ENCODE data around the gene HAX1. TPM values are rescaled to one million over a fixed set of nuclear protein-coding genes. Genes with fewer than 3 reads are reported as not detected.
"Not testable (repeated sequence)": the region's sequence is repeated elsewhere in the genome, so short reads cannot be mapped to it uniquely, and the experiment has no call there.

The HAX1 gene
- total and polyA plus RNA-seq, 2 donors (not counting 1 experiment from before 2014, with no cell fraction given): 89.9 to 152 TPM

- Histone ChIP-seq H3K27me3 (ENCODE audit: control insufficient read depth, insufficient read depth, low read length) (no peaks in the 10 kb centered on the region), H3K4me1 (ENCODE audit: control insufficient read depth, extremely low read depth, insufficient read depth, low read length) (no peaks in the 10 kb centered on the region), H2AFZ (ENCODE audit: low read length) (no peak overlapping the region), H3K9me3 (ENCODE audit: control insufficient read depth, insufficient read depth, low read depth, low read length) (no peaks in the 10 kb centered on the region), H4K20me1 (ENCODE audit: control insufficient read depth, extremely low read depth, insufficient read depth, low read length) (no peaks in the 10 kb centered on the region), H3K79me2 (ENCODE audit: control insufficient read depth, insufficient read depth, low read length) (no peaks in the 10 kb centered on the region), H3K4me3 (replicated peaks in 1 of 4; ENCODE audit: control extremely low read depth in 1 of 4, insufficient read depth in 1 of 4, low read depth in 3 of 4, low read length in 4 of 4) (no peak overlapping the region), H3K4me2 (ENCODE audit: extremely low read depth, insufficient read depth, low read length) (no peak overlapping the region), H3K36me3 (ENCODE audit: control insufficient read depth, insufficient read depth, low read length) (no peaks in the 10 kb centered on the region), H3K9ac (ENCODE audit: insufficient read depth, low read length) (no peak overlapping the region), H3K27ac (ENCODE audit: insufficient read depth, low read length) (no peak overlapping the region)
- no peak for DNase-seq (ENCODE audit: low read depth in 2 of 2)
- no peak for TF ChIP-seq CTCF (conservative IDR thresholded peaks at IDR 0.05 in 1 of 2, IDR thresholded peaks at IDR 0.05 in 1 of 2; ENCODE audit: low read depth in 1 of 2, low read length in 2 of 2)
- TF ChIP-seq EZH2 (IDR thresholded peaks at IDR 0.05; ENCODE audit: low read length, missing control alignments): no peak
Observed at GRCh38 chr1:154301582-154301981, 29.2 kb downstream of the HAX1 start.

- TF ChIP-seq EZH2 (IDR thresholded peaks at IDR 0.05; ENCODE audit: low read length, missing control alignments): no peak
- no peak for TF ChIP-seq CTCF (conservative IDR thresholded peaks at IDR 0.05 in 1 of 2, IDR thresholded peaks at IDR 0.05 in 1 of 2; ENCODE audit: low read depth in 1 of 2, low read length in 2 of 2)
- Histone ChIP-seq H3K27ac (ENCODE audit: insufficient read depth, low read length) (no peak overlapping the region), H3K4me2 (ENCODE audit: extremely low read depth, insufficient read depth, low read length) (no peak overlapping the region)
Observed at GRCh38 chr1:154304664-154305337, 32.4 kb downstream of the HAX1 start.

GRCh38 chr1:154306151-154306550 lies 33.7 kb downstream of the HAX1 start:
- no peaks in the 10 kb centered on the region for H3K36me3 ChIP-seq (ENCODE audit: control insufficient read depth, insufficient read depth, low read length)
- no peak overlapping the region for H3K4me3 ChIP-seq (replicated peaks in 1 of 4; ENCODE audit: control extremely low read depth in 1 of 4, insufficient read depth in 1 of 4, low read depth in 3 of 4, low read length in 4 of 4)
- H3K9ac ChIP-seq (ENCODE audit: insufficient read depth, low read length): no peak overlapping the region
- no peak overlapping the region for H2AFZ ChIP-seq (ENCODE audit: low read length)
- no peak overlapping the region for H3K27ac ChIP-seq (ENCODE audit: insufficient read depth, low read length)
- H3K4me1 ChIP-seq (ENCODE audit: control insufficient read depth, extremely low read depth, insufficient read depth, low read length): no peaks in the 10 kb centered on the region
- no peaks in the 10 kb centered on the region for H4K20me1 ChIP-seq (ENCODE audit: control insufficient read depth, extremely low read depth, insufficient read depth, low read length)
- H3K4me2 ChIP-seq (ENCODE audit: extremely low read depth, insufficient read depth, low read length): no peak overlapping the region
- H3K27me3 ChIP-seq (ENCODE audit: control insufficient read depth, insufficient read depth, low read length): no peaks in the 10 kb centered on the region
- DNase-seq (ENCODE audit: low read depth in 2 of 2): peak in 1 of 2 donors; percentile 71
- TF ChIP-seq EZH2 (IDR thresholded peaks at IDR 0.05; ENCODE audit: low read length, missing control alignments): no peak
- no peak for TF ChIP-seq CTCF (conservative IDR thresholded peaks at IDR 0.05 in 1 of 2, IDR thresholded peaks at IDR 0.05 in 1 of 2; ENCODE audit: low read depth in 1 of 2, low read length in 2 of 2)
- H3K9me3 ChIP-seq (ENCODE audit: control insufficient read depth, insufficient read depth, low read depth, low read length): no peaks in the 10 kb centered on the region
- H3K79me2 ChIP-seq (ENCODE audit: control insufficient read depth, insufficient read depth, low read length): no peaks in the 10 kb centered on the region

More at GRCh38 chr1:154304664-154305337, 32.4 kb downstream of the HAX1 start:
- H2AFZ ChIP-seq (ENCODE audit: low read length): no peak overlapping the region
- no peak overlapping the region for H3K4me3 ChIP-seq (replicated peaks in 1 of 4; ENCODE audit: control extremely low read depth in 1 of 4, insufficient read depth in 1 of 4, low read depth in 3 of 4, low read length in 4 of 4)
- H3K9me3 ChIP-seq (ENCODE audit: control insufficient read depth, insufficient read depth, low read depth, low read length): no peaks in the 10 kb centered on the region
- no peaks in the 10 kb centered on the region for H3K36me3 ChIP-seq (ENCODE audit: control insufficient read depth, insufficient read depth, low read length)
- peak in 1 of 2 donors; percentile 61 for DNase-seq (ENCODE audit: low read depth in 2 of 2)
- no peaks in the 10 kb centered on the region for H3K4me1 ChIP-seq (ENCODE audit: control insufficient read depth, extremely low read depth, insufficient read depth, low read length)
- no peaks in the 10 kb centered on the region for H3K27me3 ChIP-seq (ENCODE audit: control insufficient read depth, insufficient read depth, low read length)
- H3K9ac ChIP-seq (ENCODE audit: insufficient read depth, low read length): no peak overlapping the region
- no peaks in the 10 kb centered on the region for H4K20me1 ChIP-seq (ENCODE audit: control insufficient read depth, extremely low read depth, insufficient read depth, low read length)
- H3K79me2 ChIP-seq (ENCODE audit: control insufficient read depth, insufficient read depth, low read length): no peaks in the 10 kb centered on the region

DNA sequence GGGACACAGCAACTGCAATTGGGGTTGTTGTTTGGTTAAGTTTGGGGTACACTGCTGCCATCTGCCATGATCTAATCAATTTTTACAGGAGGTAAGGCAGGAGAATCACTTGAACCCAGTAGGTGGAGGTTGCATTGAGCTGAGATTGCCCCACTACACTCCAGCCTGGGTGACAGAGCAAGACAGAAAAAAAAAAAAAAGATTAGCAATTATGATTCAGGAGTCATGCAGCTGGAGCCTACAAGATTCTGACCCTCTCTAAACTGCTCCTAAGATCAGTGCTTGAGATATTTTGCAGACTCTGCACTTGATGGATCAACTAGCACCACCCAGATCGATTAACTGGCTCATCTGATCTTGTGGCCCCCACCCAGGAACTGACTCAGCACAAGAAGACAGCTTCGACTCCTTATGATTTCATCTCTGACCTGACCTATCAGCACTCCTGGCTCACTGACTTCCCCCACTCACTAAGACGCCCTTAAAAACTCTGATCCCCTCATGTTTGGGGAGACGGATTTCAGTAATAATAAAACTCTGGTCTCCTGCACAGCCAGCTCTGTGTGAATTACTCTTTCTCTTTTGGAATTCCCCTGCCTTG lies 35.3 kb downstream of the HAX1 start:
- not testable (repeated sequence) for H2AFZ ChIP-seq (ENCODE audit: low read length); H3K79me2 ChIP-seq (ENCODE audit: control insufficient read depth, insufficient read depth, low read length); H3K27me3 ChIP-seq (ENCODE audit: control insufficient read depth, insufficient read depth, low read length); H3K4me3 ChIP-seq (replicated peaks in 1 of 4; ENCODE audit: control extremely low read depth in 1 of 4, insufficient read depth in 1 of 4, low read depth in 3 of 4, low read length in 4 of 4); H3K4me2 ChIP-seq (ENCODE audit: extremely low read depth, insufficient read depth, low read length); H3K4me1 ChIP-seq (ENCODE audit: control insufficient read depth, extremely low read depth, insufficient read depth, low read length); H3K36me3 ChIP-seq (ENCODE audit: control insufficient read depth, insufficient read depth, low read length); H3K9ac ChIP-seq (ENCODE audit: insufficient read depth, low read length); H3K9me3 ChIP-seq (ENCODE audit: control insufficient read depth, insufficient read depth, low read depth, low read length); H3K27ac ChIP-seq (ENCODE audit: insufficient read depth, low read length); DNase-seq (ENCODE audit: low read depth in 2 of 2); H4K20me1 ChIP-seq (ENCODE audit: control insufficient read depth, extremely low read depth, insufficient read depth, low read length)
